NCI-H446 treated with DMSO at 0.1 percent for 48 hours (cell line): ENCODE measurements around the gene AKAP17A.
"Not testable (repeated sequence)": the region's sequence is repeated elsewhere in the genome, so short reads cannot be mapped to it uniquely, and the experiment has no call there.

ENCODE experiments used
- DNase-seq: peaks from one replicate; lab custom pipeline; 2025; lab: John Stamatoyannopoulos, UW

The AKAP17A gene

GRCh38 chrX:1591102-1591862, at the start of gene AKAP17A:
AKAP17A (plus strand) TSS chrX:1591604; CDS start chrX:1593463, 1,859 bp downstream.
- peak; percentile 88 for DNase-seq

- DNase-seq: no peak
Measured at GRCh38 chrX:1542994-1543725, 48.2 kb upstream of the AKAP17A start.

GRCh38 chrX:1545776-1546408, 45.5 kb upstream of the AKAP17A start:
- no peak for DNase-seq

GRCh38 chrX:1546691-1547251, 44.6 kb upstream of the AKAP17A start:
- DNase-seq: no peak

GRCh38 chrX:1551959-1552546, 39.4 kb upstream of the AKAP17A start:
- DNase-seq: no peak

- DNase-seq: no peak
Measured at GRCh38 chrX:1554469-1555210, 36.8 kb upstream of the AKAP17A start.

- no peak for DNase-seq
Measured at GRCh38 chrX:1555370-1555769, 36.0 kb upstream of the AKAP17A start.

GRCh38 chrX:1557442-1557841, 34.0 kb upstream of the AKAP17A start:
- not testable (repeated sequence) for DNase-seq

GRCh38 chrX:1558761-1559468, 32.5 kb upstream of the AKAP17A start:
- DNase-seq: no peak

- no peak for DNase-seq
Measured at GRCh38 chrX:1561164-1561563, 30.2 kb upstream of the AKAP17A start.

GRCh38 chrX:1564077-1564476, 27.3 kb upstream of the AKAP17A start:
- not testable (repeated sequence) for DNase-seq

- DNase-seq: no peak
Measured at GRCh38 chrX:1564750-1565683, 26.4 kb upstream of the AKAP17A start.

- DNase-seq: not testable (repeated sequence)
Measured at GRCh38 chrX:1574181-1574580, 17.2 kb upstream of the AKAP17A start.

GRCh38 chrX:1576201-1576992, 15.0 kb upstream of the AKAP17A start:
- DNase-seq: no peak

GRCh38 chrX:1577845-1578244, 13.6 kb upstream of the AKAP17A start:
- DNase-seq: no peak

- no peak for DNase-seq
Measured at GRCh38 chrX:1578511-1579173, 12.8 kb upstream of the AKAP17A start.

- no peak for DNase-seq
Measured at GRCh38 chrX:1581132-1581531, 10.3 kb upstream of the AKAP17A start.
